Activated T-cell treated with anti-CD3 and anti-CD28 coated beads, Interleukin-2, amount 50 U/mL, for 24 hours (primary cell): Measurements from ENCODE around the gene TRPT1.

ENCODE experiments used
- DNase-seq: peaks from one replicate; pipeline ENCODE4 v3.0.0-alpha.2; 2020
- H3K27ac Mint-ChIP-seq: 2 replicates; pipeline ENCODE4 v1.8.0; 2020; ENCODE audit warnings: mild to moderate bottlenecking, mixed read lengths
- H3K27me3 Mint-ChIP-seq: 2 replicates; pipeline ENCODE4 v1.8.0; 2020; ENCODE audit warnings: mixed read lengths
- H3K36me3 Mint-ChIP-seq: 2 replicates; pipeline ENCODE4 v1.8.0; 2020; ENCODE audit warnings: low read depth, mixed read lengths
- H3K4me1 Mint-ChIP-seq: 2 replicates; pipeline ENCODE4 v1.8.0; 2020; ENCODE audit warnings: low read depth, mixed read lengths
- H3K4me3 Mint-ChIP-seq: 2 replicates; pipeline ENCODE4 v1.8.0; 2020; ENCODE audit warnings: mild to moderate bottlenecking, moderate library complexity, mixed read lengths
- H3K9me3 Mint-ChIP-seq: 2 replicates; pipeline ENCODE4 v1.8.0; 2020; ENCODE audit warnings: mixed read lengths

Gene TRPT1

GRCh38 chr11:64243236-64243854 lies 17.4 kb upstream of the TRPT1 start:
- Mint-ChIP-seq H3K27ac (peak overlapping the region; percentile 91), H3K27me3 (no peaks in the 10 kb centered on the region), H3K4me1 (peaks cover 51% of the 10 kb centered on the region), H3K4me3 (peak overlapping the region; percentile 91), H3K36me3 (peaks cover 63% of the 10 kb centered on the region), H3K9me3 (no peaks in the 10 kb centered on the region)
- DNase-seq = no peak

- Mint-ChIP-seq H3K4me1 (peaks cover 46% of the 10 kb centered on the region), H3K4me3 (peak overlapping the region; percentile 91), H3K36me3 (peaks cover 80% of the 10 kb centered on the region), H3K27ac (peak overlapping the region; percentile 98), H3K9me3 (no peaks in the 10 kb centered on the region), H3K27me3 (no peaks in the 10 kb centered on the region)
- no peak for DNase-seq
Measured at GRCh38 chr11:64241491-64242374, 15.7 kb upstream of the TRPT1 start.

- H3K27me3 Mint-ChIP-seq = no peaks in the 10 kb centered on the region
- peak; percentile 100 for DNase-seq
- H3K4me3 Mint-ChIP-seq = peak overlapping the region; percentile 91
- peaks cover 46% of the 10 kb centered on the region for H3K4me1 Mint-ChIP-seq
- peaks cover 80% of the 10 kb centered on the region for H3K36me3 Mint-ChIP-seq
- H3K9me3 Mint-ChIP-seq = no peaks in the 10 kb centered on the region
- H3K27ac Mint-ChIP-seq = peak overlapping the region; percentile 98
Measured at GRCh38 chr11:64241241-64241490, 15.2 kb upstream of the TRPT1 start.

GRCh38 chr11:64240435-64241240 lies 14.7 kb upstream of the TRPT1 start, which contains the start of gene FKBP2:
FKBP2 (plus strand) TSS chr11:64241095; CDS start chr11:64242388, 1,293 bp downstream.
- H3K27ac Mint-ChIP-seq = peak within 1 kb of the TSS; percentile 98
- peaks cover 51% of the 10 kb centered on the region for H3K4me1 Mint-ChIP-seq
- peak; percentile 98 for DNase-seq
- no peaks in the 10 kb centered on the region for H3K27me3 Mint-ChIP-seq
- H3K4me3 Mint-ChIP-seq = peak within 1 kb of the TSS; percentile 91
- no peaks in the 10 kb centered on the region for H3K9me3 Mint-ChIP-seq
- peaks cover 77% of the 10 kb centered on the region for H3K36me3 Mint-ChIP-seq

- H3K9me3 Mint-ChIP-seq = no peaks in the 10 kb centered on the region
- H3K27me3 Mint-ChIP-seq = no peaks in the 10 kb centered on the region
- peaks cover 75% of the 10 kb centered on the region for H3K36me3 Mint-ChIP-seq
- no peak for DNase-seq
- peaks cover 58% of the 10 kb centered on the region for H3K4me1 Mint-ChIP-seq
- peak overlapping the region; percentile 98 for H3K27ac Mint-ChIP-seq
- peak overlapping the region; percentile 91 for H3K4me3 Mint-ChIP-seq
Measured at GRCh38 chr11:64239662-64240434, 13.9 kb upstream of the TRPT1 start.

DNA sequence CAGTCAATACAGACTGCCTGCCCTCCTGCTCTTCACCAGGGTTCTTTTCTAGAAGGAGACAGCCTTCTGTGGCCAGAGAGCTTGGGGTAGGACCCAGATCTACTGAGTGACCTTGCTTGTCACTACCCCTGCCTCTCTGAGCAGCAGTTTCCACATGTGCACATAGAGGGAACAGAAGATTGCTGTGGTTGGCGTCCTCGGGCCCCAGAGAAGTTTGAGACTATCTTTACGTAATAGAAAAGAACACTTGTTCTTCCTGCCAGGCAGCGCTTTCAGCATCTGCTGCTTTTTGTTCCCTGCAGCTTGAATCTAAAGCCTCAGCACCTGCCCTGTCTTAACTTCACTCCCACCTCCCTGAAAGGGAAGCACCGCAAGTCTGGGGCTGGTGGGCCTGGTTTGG lies 13.0 kb upstream of the TRPT1 start:
- Mint-ChIP-seq H3K36me3 (peaks cover 68% of the 10 kb centered on the region), H3K4me1 (peaks cover 55% of the 10 kb centered on the region), H3K9me3 (no peaks in the 10 kb centered on the region), H3K4me3 (no peak overlapping the region), H3K27me3 (no peaks in the 10 kb centered on the region), H3K27ac (peak overlapping the region; percentile 81)
- DNase-seq = no peak

- peaks cover 59% of the 10 kb centered on the region for H3K36me3 Mint-ChIP-seq
- no peaks in the 10 kb centered on the region for H3K27me3 Mint-ChIP-seq
- peak overlapping the region; percentile 81 for H3K27ac Mint-ChIP-seq
- DNase-seq = no peak
- H3K9me3 Mint-ChIP-seq = no peaks in the 10 kb centered on the region
- H3K4me3 Mint-ChIP-seq = no peak overlapping the region
- H3K4me1 Mint-ChIP-seq = peaks cover 50% of the 10 kb centered on the region
Measured at GRCh38 chr11:64238076-64238475, 12.1 kb upstream of the TRPT1 start.

DNA sequence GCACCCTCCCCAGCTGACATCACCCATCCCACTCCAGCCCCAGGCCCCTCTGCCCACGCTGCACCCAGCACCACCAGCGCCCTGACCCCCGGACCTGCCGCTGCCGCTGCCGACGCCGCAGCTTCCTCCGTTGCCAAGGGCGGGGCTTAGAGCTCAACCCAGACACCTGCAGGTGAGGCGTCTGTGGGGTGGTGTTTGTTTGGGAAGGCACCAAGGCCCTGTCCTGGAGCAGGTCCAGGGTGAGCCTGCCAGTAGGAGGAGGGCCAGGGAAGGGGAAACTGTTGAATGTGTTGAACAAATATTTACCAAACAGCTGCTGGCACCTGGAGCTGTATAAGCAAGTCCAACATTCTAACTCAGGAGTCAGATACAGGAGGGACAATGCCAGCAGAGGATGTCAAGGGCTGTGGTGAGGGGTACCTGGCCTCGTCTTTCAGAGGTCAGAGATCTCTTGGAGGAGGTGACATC lies 11.5 kb upstream of the TRPT1 start:
- H3K4me1 Mint-ChIP-seq = peaks cover 48% of the 10 kb centered on the region
- no peak overlapping the region for H3K4me3 Mint-ChIP-seq
- H3K9me3 Mint-ChIP-seq = no peaks in the 10 kb centered on the region
- H3K36me3 Mint-ChIP-seq = peaks cover 53% of the 10 kb centered on the region
- no peaks in the 10 kb centered on the region for H3K27me3 Mint-ChIP-seq
- DNase-seq = no peak
- peak overlapping the region; percentile 81 for H3K27ac Mint-ChIP-seq

DNA sequence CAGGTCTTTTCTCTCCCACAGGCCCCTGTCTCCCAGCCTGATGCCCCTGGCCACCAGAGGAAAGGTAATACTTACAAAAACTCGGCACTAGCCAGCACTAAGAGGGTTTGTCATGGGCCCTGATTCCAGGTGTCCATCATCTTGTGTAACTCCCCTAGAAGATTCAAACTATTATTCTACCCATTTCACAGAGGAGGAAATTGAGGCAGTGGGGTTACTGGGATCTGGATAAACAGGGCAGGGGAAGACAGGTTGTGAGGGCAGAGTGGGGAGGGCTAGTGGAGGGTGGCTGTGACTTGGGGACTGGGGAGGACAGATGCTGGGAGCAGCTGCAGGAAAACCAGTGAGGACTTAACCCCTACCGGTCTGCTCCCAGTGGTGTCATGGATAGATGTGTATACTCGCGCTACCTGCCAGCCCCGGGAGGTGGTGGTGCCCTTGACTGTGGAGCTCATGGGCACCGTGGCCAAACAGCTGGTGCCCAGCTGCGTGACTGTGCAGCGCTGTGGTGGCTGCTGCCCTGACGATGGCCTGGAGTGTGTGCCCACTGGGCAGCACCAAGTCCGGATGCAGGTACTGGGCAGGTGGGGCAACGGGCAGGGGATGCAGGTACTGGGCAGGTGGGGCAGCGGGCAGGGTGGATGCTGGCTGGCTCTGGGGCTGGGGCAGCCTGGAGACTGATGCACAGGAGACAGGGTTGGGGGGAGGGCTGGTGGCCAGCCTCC lies 9.6 kb upstream of the TRPT1 start:
- no peak for DNase-seq
- H3K36me3 Mint-ChIP-seq = peaks cover 46% of the 10 kb centered on the region
- peak overlapping the region; percentile 88 for H3K27ac Mint-ChIP-seq
- no peaks in the 10 kb centered on the region for H3K9me3 Mint-ChIP-seq
- H3K27me3 Mint-ChIP-seq = no peaks in the 10 kb centered on the region
- H3K4me1 Mint-ChIP-seq = peaks cover 54% of the 10 kb centered on the region
- peak overlapping the region; percentile 88 for H3K4me3 Mint-ChIP-seq

DNA sequence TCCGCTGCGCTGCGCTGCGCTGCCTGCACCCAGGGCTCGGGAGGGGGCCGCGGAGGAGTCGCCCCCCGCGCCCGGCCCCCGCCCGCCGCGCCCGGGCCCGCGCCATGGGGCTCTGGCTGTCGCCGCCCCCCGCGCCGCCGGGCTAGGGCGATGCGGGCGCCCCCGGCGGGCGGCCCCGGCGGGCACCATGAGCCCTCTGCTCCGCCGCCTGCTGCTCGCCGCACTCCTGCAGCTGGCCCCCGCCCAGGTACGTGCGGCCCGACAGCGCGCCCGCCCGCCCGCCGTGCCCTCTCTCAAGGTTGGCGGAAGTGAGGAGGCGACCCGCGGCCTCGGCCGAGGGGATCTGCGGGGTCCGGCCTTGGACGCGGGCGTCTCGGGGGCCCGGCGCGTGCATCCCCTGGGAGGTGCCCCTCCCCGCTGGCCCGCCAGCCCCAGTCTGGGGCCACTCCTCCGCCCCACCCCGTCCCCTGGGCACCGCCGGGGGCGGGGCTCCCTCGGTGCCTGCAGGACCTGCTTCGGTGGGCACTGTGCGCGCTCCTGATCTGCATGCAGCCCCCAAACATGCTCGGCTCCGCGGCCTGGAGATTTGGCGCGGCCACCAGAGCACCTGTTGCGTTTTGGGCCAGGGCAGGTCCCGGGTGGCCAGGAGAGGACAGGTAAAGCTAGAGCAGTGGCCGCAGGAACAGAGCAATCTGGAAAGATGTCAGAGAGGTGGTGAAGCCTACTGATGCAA lies 8.8 kb upstream of the TRPT1 start:
- peak; percentile 75 for DNase-seq
- Mint-ChIP-seq H3K9me3 (no peaks in the 10 kb centered on the region), H3K4me3 (peak overlapping the region; percentile 88), H3K4me1 (peaks cover 49% of the 10 kb centered on the region), H3K27ac (peak overlapping the region; percentile 88), H3K36me3 (peaks cover 39% of the 10 kb centered on the region), H3K27me3 (no peaks in the 10 kb centered on the region)

- Mint-ChIP-seq H3K4me1 (peaks cover 52% of the 10 kb centered on the region), H3K36me3 (peaks cover 40% of the 10 kb centered on the region), H3K27me3 (no peaks in the 10 kb centered on the region), H3K4me3 (peak within 1 kb of the TSS; percentile 88), H3K9me3 (no peaks in the 10 kb centered on the region), H3K27ac (peak within 1 kb of the TSS; percentile 88)
- DNase-seq = peak; percentile 82
Measured at GRCh38 chr11:64233913-64234586, 8.1 kb upstream of the TRPT1 start, which contains the start of gene VEGFB. VEGFB (plus strand) TSS chr11:64234584; CDS start chr11:64234834, 250 bp downstream.

DNA sequence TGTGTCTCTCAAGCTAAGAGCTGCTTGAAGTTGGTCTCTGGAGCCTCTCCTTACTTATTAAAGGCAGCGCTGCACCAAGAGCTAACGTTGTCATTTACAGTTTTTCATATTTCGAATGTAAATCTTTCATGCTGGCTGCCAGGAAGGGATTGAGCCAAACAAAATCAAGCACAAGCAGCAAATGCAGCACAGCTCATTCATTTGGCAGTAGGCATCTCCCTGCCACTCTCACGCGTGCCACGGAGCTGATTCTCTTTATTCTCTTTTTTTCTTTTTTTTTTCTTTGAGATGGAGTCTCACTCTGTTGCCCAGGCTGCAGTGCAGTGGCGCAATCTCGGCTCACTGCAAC lies 7.0 kb upstream of the TRPT1 start:
- H3K9me3 Mint-ChIP-seq = no peaks in the 10 kb centered on the region
- no peak for DNase-seq
- peak overlapping the region; percentile 45 for H3K4me3 Mint-ChIP-seq
- no peaks in the 10 kb centered on the region for H3K27me3 Mint-ChIP-seq
- no peak overlapping the region for H3K27ac Mint-ChIP-seq
- peaks cover 32% of the 10 kb centered on the region for H3K36me3 Mint-ChIP-seq
- peaks cover 52% of the 10 kb centered on the region for H3K4me1 Mint-ChIP-seq
